OCI-LY1 (cell line): ENCODE measurements around the gene CX3CL1.

Experiments
- EZH2 ChIP-seq: fragments of 200-600 bp; sonication (generic), shearing (Covaris generic); IDR thresholded peaks from 2 replicates; pipeline ENCODE4 v1.8.0; 2017; ENCODE audit warnings: borderline replicate concordance, mixed run types, mild to moderate bottlenecking, antibody characterized with exemption, low read length, moderate library complexity, mixed read lengths
- TF ChIP-seq, protein P1 (sequence below): fragments of 200-600 bp; sonication (generic), shearing (Covaris generic); IDR thresholded peaks from 2 replicates; pipeline ENCODE4 v1.5.1; 2017; ENCODE audit warnings: mild to moderate bottlenecking, antibody characterized with exemption, low read length, moderate library complexity, mixed read lengths

DNA sequence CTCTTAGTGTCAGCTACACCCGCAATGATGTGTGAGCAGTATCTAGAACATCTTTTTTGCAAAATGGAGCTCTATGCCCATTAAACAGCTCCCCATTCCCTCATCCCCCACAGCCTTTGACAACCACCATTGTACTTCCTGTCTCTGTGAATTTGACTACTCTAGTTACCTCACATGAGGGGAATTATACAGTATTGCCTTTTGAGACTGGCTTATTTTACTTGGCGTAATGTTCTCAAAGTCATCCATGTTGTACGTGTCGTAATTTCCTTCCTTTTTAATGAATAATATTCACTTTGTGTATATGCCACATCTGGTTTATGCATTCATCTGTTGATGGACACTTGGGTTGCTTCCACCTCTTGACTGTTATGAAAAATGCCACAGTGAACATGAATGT, 36.9 kb upstream of the CX3CL1 start:
- TF ChIP-seq, protein P1, sequence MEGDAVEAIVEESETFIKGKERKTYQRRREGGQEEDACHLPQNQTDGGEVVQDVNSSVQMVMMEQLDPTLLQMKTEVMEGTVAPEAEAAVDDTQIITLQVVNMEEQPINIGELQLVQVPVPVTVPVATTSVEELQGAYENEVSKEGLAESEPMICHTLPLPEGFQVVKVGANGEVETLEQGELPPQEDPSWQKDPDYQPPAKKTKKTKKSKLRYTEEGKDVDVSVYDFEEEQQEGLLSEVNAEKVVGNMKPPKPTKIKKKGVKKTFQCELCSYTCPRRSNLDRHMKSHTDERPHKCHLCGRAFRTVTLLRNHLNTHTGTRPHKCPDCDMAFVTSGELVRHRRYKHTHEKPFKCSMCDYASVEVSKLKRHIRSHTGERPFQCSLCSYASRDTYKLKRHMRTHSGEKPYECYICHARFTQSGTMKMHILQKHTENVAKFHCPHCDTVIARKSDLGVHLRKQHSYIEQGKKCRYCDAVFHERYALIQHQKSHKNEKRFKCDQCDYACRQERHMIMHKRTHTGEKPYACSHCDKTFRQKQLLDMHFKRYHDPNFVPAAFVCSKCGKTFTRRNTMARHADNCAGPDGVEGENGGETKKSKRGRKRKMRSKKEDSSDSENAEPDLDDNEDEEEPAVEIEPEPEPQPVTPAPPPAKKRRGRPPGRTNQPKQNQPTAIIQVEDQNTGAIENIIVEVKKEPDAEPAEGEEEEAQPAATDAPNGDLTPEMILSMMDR, result no peak
- TF ChIP-seq EZH2, result no peak
